T-cell (primary cell): ENCODE data around the gene CFAP74. TPM values are rescaled to one million over a fixed set of nuclear protein-coding genes. Genes with fewer than 3 reads are reported as not detected.

Experiments
- ATAC-seq, 4 experiments: fragments of 200-7000 bp in 3 of 4; fragments of 150-1000 bp in 1 of 4; cut with Tn5 transposase; replicated peaks in 1 of 4; 1 replicate in 3 of 4; 2 replicates in 1 of 4; pipeline ENCODE4 v1.10.0; 2021; ENCODE audit warnings: moderate library complexity in 3 of 4, mild to moderate bottlenecking in 2 of 4, moderate number of reproducible peaks in 1 of 4
- CTCF ChIA-PET, 2 donors: fragments of 300-600 bp; sonication (Branson Sonifier 250); formaldehyde crosslinking; loops; one replicate each; lab custom pipeline; 2022; ENCODE audit warnings: antibody characterized with exemption in 2 of 2; lab: Charles Lee
- POLR2A ChIA-PET, 2 donors: fragments of 300-600 bp; sonication (Branson Sonifier 250); formaldehyde crosslinking; loops; one replicate each; lab custom pipeline; 2022; ENCODE audit warnings: antibody characterized with exemption in 2 of 2; lab: Charles Lee
- DNase-seq, 35 experiments: peaks; one replicate each; pipeline versions ENCODE4 v3.0.0 to v3.0.0-alpha.2; 2013 to 2023
- H3K27ac ChIP-seq: one replicate; pipeline ENCODE4 v1.5.1; 2013; ENCODE audit warnings: low read length
- H3K27me3 ChIP-seq, 2 experiments: replicated peaks in 1 of 2; 1 replicate in 1 of 2; 2 replicates in 1 of 2; pipeline versions ENCODE4 v1.6.1 to v1.7.0; 2013; ENCODE audit warnings: low read length in 1 of 2, mixed read lengths in 1 of 2; ENCODE audit not compliant: control insufficient read depth in 2 of 2, insufficient read depth in 2 of 2; ENCODE audit errors: extremely low read depth in 1 of 2
- H3K36me3 ChIP-seq, 2 donors: 1 replicate in 1 of 2; 2 replicates in 1 of 2; pipeline versions ENCODE4 v1.6.1 to v1.7.0; 2013; ENCODE audit warnings: low read length in 1 of 2; ENCODE audit not compliant: control insufficient read depth in 2 of 2, insufficient read depth in 1 of 2; ENCODE audit errors: extremely low read depth in 1 of 2
- H3K4me1 ChIP-seq, 2 experiments: 1 replicate in 1 of 2; 2 replicates in 1 of 2; pipeline versions ENCODE4 v1.6.1 to v1.7.0; 2013; ENCODE audit warnings: low read length in 2 of 2, mixed read lengths in 1 of 2; ENCODE audit not compliant: insufficient read depth in 2 of 2, control insufficient read depth in 1 of 2; ENCODE audit errors: extremely low read depth in 1 of 2
- H3K4me3 ChIP-seq, 2 donors: 1 replicate in 1 of 2; 2 replicates in 1 of 2; pipeline versions ENCODE4 v1.5.1 to v1.7.0; 2013; ENCODE audit warnings: mild to moderate bottlenecking in 2 of 2, low read length in 1 of 2, moderate library complexity in 1 of 2; ENCODE audit not compliant: control insufficient read depth in 1 of 2; ENCODE audit errors: extremely low read depth in 1 of 2
- H3K9me3 ChIP-seq: 2 replicates; pipeline ENCODE4 v1.7.0; 2013
- H3K27ac Mint-ChIP-seq, 2 donors: one replicate each; pipeline ENCODE4 v1.8.0; 2020 to 2021; ENCODE audit warnings: mild to moderate bottlenecking in 2 of 2, mixed read lengths in 2 of 2
- H3K27me3 Mint-ChIP-seq, 2 donors: one replicate each; pipeline ENCODE4 v1.8.0; 2021 to 2022; ENCODE audit warnings: mixed read lengths in 2 of 2
- H3K36me3 Mint-ChIP-seq: one replicate; pipeline ENCODE4 v1.8.0; 2021; ENCODE audit warnings: mixed read lengths
- H3K4me1 Mint-ChIP-seq, 3 donors: one replicate each; pipeline ENCODE4 v1.8.0; 2020 to 2022; ENCODE audit warnings: mixed read lengths in 3 of 3, mild to moderate bottlenecking in 1 of 3
- H3K4me3 Mint-ChIP-seq, 3 donors: one replicate each; pipeline ENCODE4 v1.8.0; 2020 to 2022; ENCODE audit warnings: mild to moderate bottlenecking in 3 of 3, mixed read lengths in 3 of 3, moderate library complexity in 3 of 3
- H3K9me3 Mint-ChIP-seq, 3 donors: one replicate each; pipeline ENCODE4 v1.8.0; 2020 to 2022; ENCODE audit warnings: mixed read lengths in 3 of 3
- WGBS: methylation state at CpG from one replicate; pipeline ENCODE4 v1.1.5; 2013; ENCODE audit warnings: missing lambda C conversion rate; ENCODE audit not compliant: insufficient coverage; 5-methylcytosine and 5-hydroxymethylcytosine counted together
- total RNA-seq, 35 experiments: library from RNA in 6 of 35; stranded (reverse) in 6 of 35; fragments of 120-200 nt in 1 of 35; gene quantifications; one replicate each; pipeline versions ENCODE4 v1.2.1 to v1.2.4 and lab custom pipeline; 2013 to 2026

Gene CFAP74
- total RNA-seq, 5 donors from 2014 or later (not counting 1 experiment from before 2014, with no cell fraction given): not detected

DNA sequence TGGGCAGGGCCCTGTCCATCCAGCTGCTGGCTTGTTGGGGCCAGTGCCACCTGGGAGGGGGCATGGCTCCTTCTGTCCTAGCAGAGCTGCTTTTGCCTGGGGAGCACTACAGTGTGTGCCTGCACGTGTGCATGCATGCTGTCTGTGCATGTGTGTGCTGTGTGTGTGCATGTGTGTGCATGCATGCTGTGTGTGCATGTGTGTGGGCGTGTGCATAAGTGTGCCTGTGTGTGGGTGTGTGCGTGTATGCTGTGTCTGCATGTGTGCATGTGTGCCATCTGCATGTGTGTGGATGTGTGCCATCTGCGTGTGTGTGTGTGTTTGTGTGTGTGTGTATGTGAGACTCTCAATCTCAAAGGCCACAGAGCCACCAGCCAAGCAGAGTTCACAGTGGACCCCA lies 38.3 kb upstream of the CFAP74 start:
- H3K27me3 Mint-ChIP-seq: no peaks in the 10 kb centered on the region
- H3K9me3 ChIP-seq: no peaks in the 10 kb centered on the region
- no peak for ATAC-seq
- H3K4me3 Mint-ChIP-seq: no peak overlapping the region
- WGBS: no CpG with 5 or more reads among the region's 4 CpGs
- no peak overlapping the region for H3K4me3 ChIP-seq
- H3K27ac ChIP-seq: no peak overlapping the region
- H3K27me3 ChIP-seq: peaks cover 0 to 36% of the 10 kb centered on the region in 2 experiments
- DNase-seq: no peak
- H3K27ac Mint-ChIP-seq: no peak overlapping the region
- peaks cover 2 to 22% of the 10 kb centered on the region in 2 experiments for H3K4me1 ChIP-seq
- ChIA-PET CTCF (interaction anchor here in 1 of 2 donors (0.6 kb wide), 1 partner anchor 31 kb away, joined by 3 read pairs; no protein-coding TSS in a partner anchor), POLR2A (interaction anchor here in 1 of 2 donors (0.6 kb wide), 1 partner anchor 93 kb away, joined by 3 read pairs; no protein-coding TSS in a partner anchor)
- H3K36me3 ChIP-seq: no peaks in the 10 kb centered on the region
- no peaks in the 10 kb centered on the region for H3K36me3 Mint-ChIP-seq
- no peaks in the 10 kb centered on the region for H3K9me3 Mint-ChIP-seq
- peaks cover 10 to 14% (median 13%) of the 10 kb centered on the region in 3 donors for H3K4me1 Mint-ChIP-seq

DNA sequence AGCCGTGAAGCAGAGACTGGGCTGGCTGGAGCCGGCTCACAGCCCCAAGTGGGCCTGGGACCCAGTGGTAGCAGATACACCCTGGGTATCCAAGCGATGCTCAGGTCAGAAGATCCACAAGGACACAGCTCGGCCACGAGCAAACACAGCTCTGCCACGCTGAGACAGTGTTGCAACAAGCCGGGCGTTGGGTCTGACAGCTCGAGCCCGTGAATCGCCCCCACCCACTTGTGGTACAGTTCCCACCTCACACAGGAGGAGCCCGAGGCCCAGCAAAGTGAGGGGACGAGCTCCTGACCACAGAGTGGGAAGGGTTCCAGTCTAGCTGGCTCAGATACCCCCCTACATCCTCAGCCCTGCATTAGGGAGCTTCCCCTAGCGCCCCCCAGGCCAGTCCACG lies 37.7 kb upstream of the CFAP74 start:
- CTCF ChIA-PET: no interaction called here
- no peaks in the 10 kb centered on the region for H3K27me3 Mint-ChIP-seq
- H3K27ac ChIP-seq: no peak overlapping the region
- H3K4me1 Mint-ChIP-seq: peaks cover 10 to 14% (median 13%) of the 10 kb centered on the region in 3 donors
- ATAC-seq (no peak), DNase-seq (no peak)
- H3K4me3 ChIP-seq: no peak overlapping the region
- H3K4me3 Mint-ChIP-seq: no peak overlapping the region
- 89% methylated on average over 8 of the region's 15 CpGs for WGBS
- H3K27me3 ChIP-seq: peaks cover 0 to 32% of the 10 kb centered on the region in 2 experiments
- H3K36me3 Mint-ChIP-seq: no peaks in the 10 kb centered on the region
- POLR2A ChIA-PET: no interaction called here
- H3K36me3 ChIP-seq: no peaks in the 10 kb centered on the region
- H3K9me3 ChIP-seq: no peaks in the 10 kb centered on the region
- no peaks in the 10 kb centered on the region for H3K9me3 Mint-ChIP-seq
- peaks cover 2 to 18% of the 10 kb centered on the region in 2 experiments for H3K4me1 ChIP-seq
- H3K27ac Mint-ChIP-seq: no peak overlapping the region

DNA sequence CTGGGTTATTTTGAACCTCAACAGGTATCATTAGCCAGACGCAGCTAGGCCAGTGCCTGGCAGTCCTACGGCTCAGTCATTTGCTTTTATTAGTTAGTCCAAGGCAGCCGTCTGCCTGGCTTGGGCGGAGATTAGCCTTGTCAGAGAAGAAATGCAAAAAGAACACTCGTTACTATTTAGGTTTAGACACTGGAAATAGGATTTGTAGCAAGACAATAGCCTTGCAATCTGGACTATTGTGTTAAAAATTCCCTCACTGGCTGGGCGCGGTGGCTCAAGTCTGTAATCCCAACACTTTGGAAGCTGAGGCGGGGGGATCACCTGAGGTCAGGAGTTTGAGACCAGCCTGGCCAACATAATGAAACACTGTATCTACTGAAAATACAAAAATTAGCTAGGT lies 35.7 kb upstream of the CFAP74 start:
- H3K27me3 ChIP-seq: peaks cover 0 to 29% of the 10 kb centered on the region in 2 experiments
- Mint-ChIP-seq H3K27ac (no peak overlapping the region), H3K27me3 (no peaks in the 10 kb centered on the region), H3K4me1 (peaks cover 2 to 5% (median 3%) of the 10 kb centered on the region in 3 donors), H3K9me3 (no peaks in the 10 kb centered on the region), H3K4me3 (no peak overlapping the region), H3K36me3 (no peaks in the 10 kb centered on the region)
- no peak for ATAC-seq
- H3K4me3 ChIP-seq: no peak overlapping the region
- peaks cover 0 to under 1% of the 10 kb centered on the region in 2 experiments for H3K4me1 ChIP-seq
- no peak overlapping the region for H3K27ac ChIP-seq
- POLR2A ChIA-PET: no interaction called here
- H3K36me3 ChIP-seq: no peaks in the 10 kb centered on the region
- DNase-seq: no peak
- 82% methylated on average over 3 of the region's 8 CpGs for WGBS
- CTCF ChIA-PET: interaction anchor here in 1 of 2 donors (0.5 kb wide), 1 partner anchor 1241 kb away, joined by 3 read pairs; no protein-coding TSS in a partner anchor
- H3K9me3 ChIP-seq: no peaks in the 10 kb centered on the region

DNA sequence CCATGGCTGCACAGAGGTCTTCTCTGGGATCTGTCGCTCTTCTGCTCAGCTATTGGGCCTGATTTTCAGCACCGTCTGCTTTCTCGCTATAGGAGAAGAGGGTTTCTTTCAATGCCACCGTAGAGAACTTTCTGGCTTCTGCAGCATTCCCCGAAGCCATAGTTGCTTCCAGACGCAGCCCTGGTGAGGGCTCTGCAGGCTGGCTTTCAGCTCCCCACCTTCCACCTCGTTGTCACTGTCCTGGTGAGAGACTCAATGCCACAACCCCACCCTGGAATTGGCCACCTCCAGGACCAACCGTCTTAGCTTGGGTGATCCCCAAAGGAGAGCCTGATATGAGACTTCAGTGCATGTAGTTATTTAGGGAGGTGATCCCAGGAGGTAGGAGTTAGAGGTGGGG lies 34.6 kb upstream of the CFAP74 start:
- Histone ChIP-seq H3K36me3 (no peaks in the 10 kb centered on the region), H3K27me3 (peaks cover 0 to 29% of the 10 kb centered on the region in 2 experiments), H3K4me3 (no peak overlapping the region), H3K4me1 (no peaks in the 10 kb centered on the region), H3K9me3 (no peaks in the 10 kb centered on the region), H3K27ac (no peak overlapping the region)
- H3K27ac Mint-ChIP-seq: no peak overlapping the region
- ChIA-PET CTCF (no interaction called here), POLR2A (no interaction called here)
- ATAC-seq (no peak), DNase-seq (no peak)
- H3K36me3 Mint-ChIP-seq: no peaks in the 10 kb centered on the region
- no peaks in the 10 kb centered on the region for H3K4me1 Mint-ChIP-seq
- H3K27me3 Mint-ChIP-seq: peaks cover 0 to 3% of the 10 kb centered on the region in 2 donors
- H3K9me3 Mint-ChIP-seq: no peaks in the 10 kb centered on the region
- 85% methylated on average over 5 of the region's 8 CpGs for WGBS
- H3K4me3 Mint-ChIP-seq: no peak overlapping the region

DNA sequence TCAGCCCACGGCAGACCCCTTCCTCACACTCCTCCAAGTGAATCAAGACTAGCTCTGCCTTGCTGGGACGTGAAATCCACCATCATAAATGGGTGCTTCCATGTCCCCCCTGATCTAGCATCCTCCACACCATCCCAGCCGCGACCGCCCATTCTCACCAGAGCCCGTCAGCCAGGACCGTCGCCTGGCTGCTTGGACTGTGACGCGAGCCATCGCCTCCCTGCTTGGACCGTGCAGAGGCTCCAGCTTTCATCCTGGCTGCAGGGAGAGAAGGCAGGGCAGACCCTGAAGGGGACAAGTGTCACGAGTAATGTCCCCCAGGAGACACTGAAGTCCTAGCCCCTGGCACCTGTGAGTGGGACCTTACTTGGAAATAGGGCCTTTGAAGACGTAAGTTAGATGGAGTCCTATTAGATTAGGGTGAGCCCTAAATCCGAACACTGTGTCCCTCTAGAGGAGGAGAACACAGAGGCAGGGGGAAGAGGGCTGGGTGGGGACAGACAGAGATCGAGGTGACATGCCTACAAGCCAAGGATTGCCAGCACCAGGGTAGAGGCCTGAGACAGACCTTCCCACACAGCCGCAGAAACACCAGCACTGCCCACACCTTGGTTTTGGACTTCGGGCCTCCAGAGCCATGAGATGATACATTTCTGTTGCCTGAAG lies 33.9 kb upstream of the CFAP74 start:
- no peak for DNase-seq
- Mint-ChIP-seq H3K27me3 (peaks cover 0 to 3% of the 10 kb centered on the region in 2 donors), H3K4me3 (no peak overlapping the region), H3K36me3 (no peaks in the 10 kb centered on the region), H3K4me1 (no peaks in the 10 kb centered on the region), H3K27ac (no peak overlapping the region), H3K9me3 (no peaks in the 10 kb centered on the region)
- ChIA-PET POLR2A (no interaction called here), CTCF (no interaction called here)
- no peak overlapping the region for H3K27ac ChIP-seq
- H3K4me3 ChIP-seq: no peak overlapping the region
- peaks cover 0 to 37% of the 10 kb centered on the region in 2 experiments for H3K27me3 ChIP-seq
- no peak for ATAC-seq
- no peaks in the 10 kb centered on the region for H3K9me3 ChIP-seq
- WGBS: 71% methylated on average over 14 of the region's 18 CpGs
- H3K4me1 ChIP-seq: no peaks in the 10 kb centered on the region
- no peaks in the 10 kb centered on the region for H3K36me3 ChIP-seq

DNA sequence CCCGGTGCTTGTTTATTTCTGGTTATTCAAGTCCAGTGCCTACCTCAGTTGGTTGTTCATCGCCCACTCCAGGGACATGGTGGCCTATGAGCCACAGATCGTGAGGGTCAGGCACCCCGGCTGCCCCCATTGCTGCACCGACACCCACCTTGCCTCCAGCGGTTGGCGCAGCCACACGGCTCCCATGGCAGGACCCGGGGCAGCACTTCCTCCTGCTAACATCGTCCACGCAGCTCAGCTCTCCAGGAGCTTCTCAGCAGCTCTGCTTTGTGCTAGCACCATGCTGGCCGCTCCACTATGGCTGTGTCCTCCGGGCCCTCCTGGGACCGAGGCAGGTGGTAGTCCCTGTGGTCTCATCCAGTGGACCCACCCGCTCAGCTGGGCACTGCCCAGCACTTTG lies 32.7 kb upstream of the CFAP74 start:
- CTCF ChIA-PET: no interaction called here
- Mint-ChIP-seq H3K27me3 (peaks cover 0 to 3% of the 10 kb centered on the region in 2 donors), H3K27ac (no peak overlapping the region), H3K4me3 (no peak overlapping the region), H3K4me1 (no peaks in the 10 kb centered on the region), H3K9me3 (no peaks in the 10 kb centered on the region), H3K36me3 (no peaks in the 10 kb centered on the region)
- no peaks in the 10 kb centered on the region for H3K36me3 ChIP-seq
- ATAC-seq: no peak
- peaks cover 0 to 46% of the 10 kb centered on the region in 2 experiments for H3K27me3 ChIP-seq
- no peaks in the 10 kb centered on the region for H3K9me3 ChIP-seq
- POLR2A ChIA-PET: no interaction called here
- no peak overlapping the region for H3K4me3 ChIP-seq
- DNase-seq: no peak
- no peak overlapping the region for H3K27ac ChIP-seq
- H3K4me1 ChIP-seq: no peaks in the 10 kb centered on the region
- whole genome bisulfite sequencing: 74% methylated on average over 13 of the region's 15 CpGs
